Measurements from ENCODE around the gene PALM2AKAP2.
A peak's percentile ranks its signal among the peaks of the same experiment; 100 is the strongest.

PALM2AKAP2 gene

GRCh38 chr9:109742776-109743348 is 37.1 kb upstream of the PALM2AKAP2 start:
- H3K4me3 ChIP-seq (replicated peaks; ENCODE audit: low read depth, low read length): no peak overlapping the region
- no peak for TF ChIP-seq CTCF (IDR thresholded peaks at IDR 0.05; ENCODE audit: low read length, missing control alignments)
- DNase-seq (ENCODE audit: low read depth): peak; percentile 31

GRCh38 chr9:109743696-109744095 is 36.3 kb upstream of the PALM2AKAP2 start:
- no peak for DNase-seq (ENCODE audit: low read depth)
- H3K4me3 ChIP-seq (replicated peaks; ENCODE audit: low read depth, low read length): no peak overlapping the region
- no peak for TF ChIP-seq CTCF (IDR thresholded peaks at IDR 0.05; ENCODE audit: low read length, missing control alignments)

GRCh38 chr9:109745335-109746283 is 34.4 kb upstream of the PALM2AKAP2 start:
- no peak overlapping the region for H3K4me3 ChIP-seq (replicated peaks; ENCODE audit: low read depth, low read length)
- peak; percentile 76 for DNase-seq (ENCODE audit: low read depth)
- TF ChIP-seq CTCF (IDR thresholded peaks at IDR 0.05; ENCODE audit: low read length, missing control alignments): no peak

GRCh38 chr9:109751253-109751652 is 28.7 kb upstream of the PALM2AKAP2 start:
- H3K4me3 ChIP-seq (replicated peaks; ENCODE audit: low read depth, low read length): no peak overlapping the region

GRCh38 chr9:109753308-109753707 is 26.7 kb upstream of the PALM2AKAP2 start:
- DNase-seq (ENCODE audit: low read depth): no peak
- no peak overlapping the region for H3K4me3 ChIP-seq (replicated peaks; ENCODE audit: low read depth, low read length)
- no peak for TF ChIP-seq CTCF (IDR thresholded peaks at IDR 0.05; ENCODE audit: low read length, missing control alignments)

More at GRCh38 chr9:109751253-109751652, 28.7 kb upstream of the PALM2AKAP2 start:
- no peak for TF ChIP-seq CTCF (IDR thresholded peaks at IDR 0.05; ENCODE audit: low read length, missing control alignments)
- DNase-seq (ENCODE audit: low read depth): no peak

GRCh38 chr9:109755040-109755439 is 25.0 kb upstream of the PALM2AKAP2 start:
- no peak for TF ChIP-seq CTCF (IDR thresholded peaks at IDR 0.05; ENCODE audit: low read length, missing control alignments)
- no peak overlapping the region for H3K4me3 ChIP-seq (replicated peaks; ENCODE audit: low read depth, low read length)
- no peak for DNase-seq (ENCODE audit: low read depth)

Data from fibroblast of pulmonary artery (primary cell).